GM18517 (cell line): ENCODE results near the gene TYW3.

Experiments
- ATAC-seq: cut with Tn5 transposase; IDR thresholded peaks from one replicate; pipeline ENCODE4 v1.9.1; 2021; ENCODE audit warnings: mild to moderate bottlenecking, moderate library complexity; ENCODE audit not compliant: unreplicated experiment

The TYW3 gene

GRCh38 chr1:74780594-74780993 is 47.6 kb downstream of the TYW3 start:
- ATAC-seq, result no peak

- no peak for ATAC-seq
Measured at GRCh38 chr1:74785944-74786343, 53.0 kb downstream of the TYW3 start.

GRCh38 chr1:74790453-74790852 is 57.5 kb downstream of the TYW3 start:
- no peak for ATAC-seq

- ATAC-seq, result no peak
Measured at GRCh38 chr1:74791491-74791890, 58.5 kb downstream of the TYW3 start.

DNA sequence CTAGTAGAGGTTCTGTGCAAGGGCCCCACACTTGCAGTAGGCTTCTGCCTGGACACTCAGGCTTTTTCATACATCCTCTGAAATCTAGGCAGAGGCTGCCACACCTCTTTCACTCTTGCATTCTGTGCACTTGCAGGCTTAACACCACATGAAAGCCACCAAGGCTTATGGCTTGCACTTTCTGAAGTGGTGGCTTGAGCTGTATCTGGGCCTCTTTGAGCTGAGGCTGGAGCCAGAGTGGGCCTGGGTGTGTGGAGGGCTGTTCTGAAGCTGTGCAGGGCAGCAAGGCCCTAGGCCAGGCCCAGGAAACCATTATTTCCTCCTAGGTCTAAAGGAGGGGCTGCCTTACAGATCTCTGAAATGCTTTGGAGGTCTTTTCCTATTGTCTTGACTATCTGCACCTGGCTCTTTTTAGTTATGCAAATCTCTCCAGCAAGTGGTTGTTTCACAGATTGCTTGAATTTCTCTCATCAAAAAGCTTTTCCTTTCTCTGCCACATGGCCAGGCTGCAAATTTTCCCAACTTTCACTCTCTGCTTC is 66.2 kb downstream of the TYW3 start:
- no peak for ATAC-seq

DNA sequence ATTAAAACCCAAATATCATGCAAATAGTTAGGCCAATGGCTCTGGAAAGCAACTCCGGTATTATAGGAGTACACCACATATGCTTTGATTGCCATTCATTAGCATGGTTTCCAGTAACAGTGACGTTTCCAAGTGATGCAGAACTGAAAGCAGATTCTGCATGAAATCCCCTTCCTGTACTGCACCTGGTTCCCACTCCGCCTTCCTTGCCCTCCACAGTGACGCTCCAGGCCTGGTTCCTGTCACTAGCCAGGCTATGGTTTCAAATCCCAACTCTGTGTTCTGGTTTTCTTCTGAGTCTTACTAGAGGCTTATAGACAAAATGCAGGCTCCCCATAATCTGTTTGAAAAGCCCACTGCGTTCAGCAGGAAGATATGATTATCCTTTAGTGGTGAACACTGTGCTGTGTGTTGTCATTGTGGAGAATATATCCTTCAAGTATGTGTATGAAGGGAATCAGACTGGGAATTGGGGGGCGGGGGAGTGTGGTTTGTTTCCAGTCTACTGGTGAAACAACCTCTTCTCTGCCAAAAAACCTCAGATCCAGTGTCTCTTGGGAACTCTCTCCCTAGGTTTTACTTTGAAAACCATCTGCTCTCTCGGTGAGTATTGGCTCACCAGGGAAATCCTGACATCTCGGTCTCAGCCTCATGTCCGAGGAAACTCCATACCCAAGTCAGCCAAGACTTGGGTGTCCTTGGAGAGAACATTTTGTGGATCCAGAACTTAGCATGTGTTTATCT is 78.7 kb downstream of the TYW3 start:
- ATAC-seq, result peak; percentile 53

DNA sequence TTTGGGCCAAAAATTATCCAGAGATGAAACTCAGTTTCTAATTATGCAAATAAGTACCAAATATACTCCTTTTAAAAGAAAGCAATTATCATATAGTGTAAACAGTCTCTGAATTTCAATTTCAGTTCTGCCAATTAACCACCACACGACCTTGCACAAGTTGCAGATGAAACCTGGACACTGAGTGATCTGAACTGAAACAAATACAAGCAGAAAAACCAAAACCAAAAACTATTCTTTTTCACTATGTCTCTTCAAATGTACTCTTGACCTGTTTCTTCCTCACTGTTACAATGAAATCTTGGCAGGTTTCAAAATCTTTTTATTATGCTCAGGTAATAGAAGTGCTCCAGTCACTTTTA is 79.2 kb downstream of the TYW3 start:
- ATAC-seq, result peak; percentile 98
